ENCODE results near the gene SNU13. TPM values are rescaled to one million over a fixed set of nuclear protein-coding genes. Genes with fewer than 3 reads are reported as not detected.

The SNU13 gene
- total RNA-seq, 1 donor from 2014 or later, result 111 TPM

DNA sequence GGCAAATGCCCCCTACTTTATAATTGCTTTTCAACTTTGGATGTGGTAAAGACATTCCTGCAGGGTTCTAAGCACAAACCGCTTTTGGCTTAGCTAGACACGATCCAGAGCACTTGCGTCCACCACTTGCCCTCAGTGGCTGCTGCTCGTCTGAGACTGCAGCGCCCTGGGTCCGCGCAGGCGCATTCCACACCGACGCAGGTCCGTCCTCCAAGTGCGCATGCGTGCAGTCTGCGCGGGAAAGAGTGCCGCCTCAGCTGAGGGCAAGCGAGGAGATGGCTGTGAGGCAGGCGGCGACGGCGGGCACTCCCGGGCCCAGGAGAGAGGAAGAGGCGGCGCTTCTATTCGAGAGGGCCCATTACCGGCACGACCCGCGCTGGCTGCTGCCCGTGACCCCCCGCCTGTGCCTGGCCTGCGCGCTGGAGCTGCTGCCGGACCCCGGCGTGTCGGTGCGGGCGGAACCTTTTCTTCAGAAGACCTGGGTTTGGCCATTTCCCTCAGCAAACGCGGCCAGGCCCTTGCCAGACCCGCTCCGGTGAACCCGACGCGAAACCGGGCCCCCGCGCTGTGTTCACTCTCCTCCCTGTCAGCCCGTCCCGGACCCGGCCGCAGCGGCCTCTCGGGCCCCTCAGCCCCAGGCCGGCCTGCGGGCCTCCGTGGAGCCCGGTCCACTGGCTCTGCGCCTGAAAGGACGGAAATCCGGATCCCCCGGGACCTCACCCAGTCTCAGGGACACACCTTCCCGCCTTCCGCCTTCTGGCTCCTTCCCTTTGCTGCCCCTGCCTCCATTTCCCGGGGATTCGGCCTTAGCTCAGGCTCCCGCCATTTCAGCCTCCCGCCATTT is 10.8 kb upstream of the SNU13 start, which contains the start of gene MEI1:
Gene MEI1, plus strand, starts transcription at position 240 of the 844 bp plus-strand sequence. Its CDS starts 36 bp downstream, at position 276.
- H3K9me3 ChIP-seq, result no peaks in the 10 kb centered on the region

DNA sequence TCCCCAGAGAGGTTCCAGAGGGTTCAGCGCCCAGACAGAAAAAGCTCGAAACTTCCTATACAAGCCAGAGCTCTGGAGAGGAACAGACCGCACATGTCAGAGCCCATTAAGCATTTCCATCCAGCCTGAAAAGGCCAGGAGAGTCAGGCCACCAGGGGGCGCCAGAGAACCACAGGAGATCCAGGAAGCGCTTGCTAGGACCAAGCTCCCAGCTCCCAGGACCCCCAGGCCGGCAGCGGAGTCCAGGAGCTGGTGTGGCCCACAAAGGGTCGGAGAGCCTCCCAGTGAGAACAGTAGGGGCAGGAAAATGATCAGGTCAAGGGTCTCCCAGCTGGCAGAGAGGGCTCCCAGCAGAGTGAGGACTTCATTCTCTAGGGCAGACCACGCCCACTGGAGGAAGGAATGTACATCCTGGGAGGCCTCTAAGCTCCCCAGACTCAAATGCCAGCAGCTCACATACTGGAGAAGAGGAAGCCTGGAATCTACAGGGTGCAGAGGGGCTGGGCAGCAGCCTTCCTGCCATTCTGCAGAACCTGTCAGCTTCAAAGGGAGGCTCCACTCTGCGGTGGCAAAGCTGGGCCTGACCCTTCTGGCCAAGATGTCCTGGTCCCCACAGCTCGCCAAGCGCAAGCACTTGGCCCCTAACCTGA is 8.6 kb upstream of the SNU13 start:
- H3K27me3 ChIP-seq, result no peaks in the 10 kb centered on the region
- no peak overlapping the region for H3K27ac ChIP-seq
- DNase-seq (peak; percentile 96), ATAC-seq (peak; percentile 92)
- intact Hi-C loops (cut with DNase I), result no loop called here
- H3K4me1 ChIP-seq, result peaks cover 9% of the 10 kb centered on the region
- H3K36me3 ChIP-seq, result no peaks in the 10 kb centered on the region
- no peaks in the 10 kb centered on the region for H3K9me3 ChIP-seq
- TF ChIP-seq, protein P1, sequence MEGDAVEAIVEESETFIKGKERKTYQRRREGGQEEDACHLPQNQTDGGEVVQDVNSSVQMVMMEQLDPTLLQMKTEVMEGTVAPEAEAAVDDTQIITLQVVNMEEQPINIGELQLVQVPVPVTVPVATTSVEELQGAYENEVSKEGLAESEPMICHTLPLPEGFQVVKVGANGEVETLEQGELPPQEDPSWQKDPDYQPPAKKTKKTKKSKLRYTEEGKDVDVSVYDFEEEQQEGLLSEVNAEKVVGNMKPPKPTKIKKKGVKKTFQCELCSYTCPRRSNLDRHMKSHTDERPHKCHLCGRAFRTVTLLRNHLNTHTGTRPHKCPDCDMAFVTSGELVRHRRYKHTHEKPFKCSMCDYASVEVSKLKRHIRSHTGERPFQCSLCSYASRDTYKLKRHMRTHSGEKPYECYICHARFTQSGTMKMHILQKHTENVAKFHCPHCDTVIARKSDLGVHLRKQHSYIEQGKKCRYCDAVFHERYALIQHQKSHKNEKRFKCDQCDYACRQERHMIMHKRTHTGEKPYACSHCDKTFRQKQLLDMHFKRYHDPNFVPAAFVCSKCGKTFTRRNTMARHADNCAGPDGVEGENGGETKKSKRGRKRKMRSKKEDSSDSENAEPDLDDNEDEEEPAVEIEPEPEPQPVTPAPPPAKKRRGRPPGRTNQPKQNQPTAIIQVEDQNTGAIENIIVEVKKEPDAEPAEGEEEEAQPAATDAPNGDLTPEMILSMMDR (IDR thresholded peaks at IDR 0.05), result peak; percentile 100
- H3K4me3 ChIP-seq, result peak overlapping the region; percentile 14

More for the DNA sequence above, 10.8 kb upstream of the SNU13 start, which contains the start of gene MEI1:
- peaks cover 9% of the 10 kb centered on the region for H3K4me1 ChIP-seq
- no peak within 1 kb of the TSS for H3K27ac ChIP-seq
- intact Hi-C loops (cut with DNase I), result no loop called here
- DNase-seq (peak; percentile 93), ATAC-seq (peak; percentile 76)
- H3K27me3 ChIP-seq, result no peaks in the 10 kb centered on the region
- H3K4me3 ChIP-seq, result peak within 1 kb of the TSS; percentile 14
- no peaks in the 10 kb centered on the region for H3K36me3 ChIP-seq
- TF ChIP-seq, protein P1 (IDR thresholded peaks at IDR 0.05), result no peak

GRCh38 chr22:41696703-41697102 is 8.0 kb upstream of the SNU13 start:
- H3K4me3 ChIP-seq, result no peak overlapping the region
- peak; percentile 54 for DNase-seq
- TF ChIP-seq, protein P1 (IDR thresholded peaks at IDR 0.05), result no peak
- H3K27ac ChIP-seq, result no peak overlapping the region
- peaks cover 9% of the 10 kb centered on the region for H3K4me1 ChIP-seq
- no peaks in the 10 kb centered on the region for H3K27me3 ChIP-seq
- no peaks in the 10 kb centered on the region for H3K9me3 ChIP-seq
- no peaks in the 10 kb centered on the region for H3K36me3 ChIP-seq
- no peak for ATAC-seq
- intact Hi-C loops (cut with DNase I), result no loop called here

GRCh38 chr22:41695211-41695610 is 6.5 kb upstream of the SNU13 start:
- no peak overlapping the region for H3K4me3 ChIP-seq
- H3K9me3 ChIP-seq, result no peaks in the 10 kb centered on the region
- DNase-seq, result no peak
- no peak overlapping the region for H3K27ac ChIP-seq
- H3K36me3 ChIP-seq, result no peaks in the 10 kb centered on the region
- TF ChIP-seq, protein P1 (IDR thresholded peaks at IDR 0.05), result no peak
- peaks cover 9% of the 10 kb centered on the region for H3K4me1 ChIP-seq
- ATAC-seq, result no peak
- no peaks in the 10 kb centered on the region for H3K27me3 ChIP-seq
- intact Hi-C loops (cut with DNase I), result no loop called here

GRCh38 chr22:41690476-41690875 is 1.8 kb upstream of the SNU13 start:
- H3K9me3 ChIP-seq, result no peaks in the 10 kb centered on the region
- no peaks in the 10 kb centered on the region for H3K27me3 ChIP-seq
- TF ChIP-seq, protein P1 (IDR thresholded peaks at IDR 0.05), result no peak
- intact Hi-C loops (cut with DNase I), result no loop called here
- peak; percentile 55 for DNase-seq
- no peak overlapping the region for H3K4me3 ChIP-seq
- no peaks in the 10 kb centered on the region for H3K36me3 ChIP-seq
- peaks cover 14% of the 10 kb centered on the region for H3K4me1 ChIP-seq
- no peak overlapping the region for H3K27ac ChIP-seq
- ATAC-seq, result no peak
